Esophagus squamous epithelium (tissue), 4 donors: Measurements from ENCODE around the gene LEO1.

ENCODE experiments used
- POLR2A ChIP-seq, 4 donors: fragments of 450-650 bp; IDR thresholded peaks; one replicate each; pipeline ENCODE4 v1.6.1; 2017; ENCODE audit warnings: antibody characterized with exemption in 4 of 4, mild to moderate bottlenecking in 4 of 4, moderate library complexity in 3 of 4
- TF ChIP-seq, protein P1 (sequence below), 6 experiments: fragments of 450-650 bp in 4 of 6; fragments of 200-600 bp in 2 of 6; sonication (generic) in 2 of 6; IDR thresholded peaks; one replicate each; pipeline ENCODE4 v1.5.1; 2016 to 2019; ENCODE audit warnings: antibody characterized with exemption in 6 of 6, mild to moderate bottlenecking in 4 of 6, moderate library complexity in 4 of 6

- TF ChIP-seq POLR2A (IDR thresholded peaks at IDR 0.05): no peak
- TF ChIP-seq, protein P1, sequence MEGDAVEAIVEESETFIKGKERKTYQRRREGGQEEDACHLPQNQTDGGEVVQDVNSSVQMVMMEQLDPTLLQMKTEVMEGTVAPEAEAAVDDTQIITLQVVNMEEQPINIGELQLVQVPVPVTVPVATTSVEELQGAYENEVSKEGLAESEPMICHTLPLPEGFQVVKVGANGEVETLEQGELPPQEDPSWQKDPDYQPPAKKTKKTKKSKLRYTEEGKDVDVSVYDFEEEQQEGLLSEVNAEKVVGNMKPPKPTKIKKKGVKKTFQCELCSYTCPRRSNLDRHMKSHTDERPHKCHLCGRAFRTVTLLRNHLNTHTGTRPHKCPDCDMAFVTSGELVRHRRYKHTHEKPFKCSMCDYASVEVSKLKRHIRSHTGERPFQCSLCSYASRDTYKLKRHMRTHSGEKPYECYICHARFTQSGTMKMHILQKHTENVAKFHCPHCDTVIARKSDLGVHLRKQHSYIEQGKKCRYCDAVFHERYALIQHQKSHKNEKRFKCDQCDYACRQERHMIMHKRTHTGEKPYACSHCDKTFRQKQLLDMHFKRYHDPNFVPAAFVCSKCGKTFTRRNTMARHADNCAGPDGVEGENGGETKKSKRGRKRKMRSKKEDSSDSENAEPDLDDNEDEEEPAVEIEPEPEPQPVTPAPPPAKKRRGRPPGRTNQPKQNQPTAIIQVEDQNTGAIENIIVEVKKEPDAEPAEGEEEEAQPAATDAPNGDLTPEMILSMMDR (IDR thresholded peaks at IDR 0.05): no peak
Observed at GRCh38 chr15:51966192-51966591, 5.4 kb downstream of the LEO1 start.
